Cardiac muscle cell (in vitro differentiated cells and primary cell): Measurements from ENCODE around the gene CNR2. TPM values are rescaled to one million over a fixed set of nuclear protein-coding genes. Genes with fewer than 3 reads are reported as not detected.

Source experiments
- DNase-seq, 2 donors: peaks; one replicate each; pipeline versions ENCODE4 v3.0.0 to v3.0.0-alpha.2; 2010 to 2017; ENCODE audit warnings: low read depth in 1 of 2, low spot score in 1 of 2
- H3K27ac ChIP-seq: fragments of 200-600 bp; sonication (generic); 2 replicates; pipeline ENCODE4 v1.5.1; 2016
- H3K27me3 ChIP-seq: fragments of 200-600 bp; sonication (generic); 2 replicates; pipeline ENCODE4 v1.6.0; 2016; ENCODE audit warnings: control low read depth
- H3K36me3 ChIP-seq: fragments of 200-600 bp; sonication (generic); 2 replicates; pipeline ENCODE4 v1.5.1; 2016; ENCODE audit warnings: control low read depth
- H3K4me1 ChIP-seq: fragments of 200-600 bp; sonication (generic); 2 replicates; pipeline ENCODE4 v1.8.1; 2017; ENCODE audit warnings: low read depth, mild to moderate bottlenecking, mixed run types
- H3K4me3 ChIP-seq: fragments of 200-600 bp; sonication (generic); 2 replicates; pipeline ENCODE4 v1.5.1; 2016; ENCODE audit warnings: mild to moderate bottlenecking
- H3K9me3 ChIP-seq: fragments of 200-600 bp; sonication (generic); 2 replicates; pipeline ENCODE4 v1.5.1; 2017; ENCODE audit warnings: low read depth, mild to moderate bottlenecking, control low read depth
- CTCF ChIP-seq: IDR thresholded peaks from 2 replicates; pipeline ENCODE4 v1.5.1; 2012; ENCODE audit warnings: low read depth, mild to moderate bottlenecking, low read length
- polyA plus RNA-seq: library from polyadenylated mRNA; unstranded; fragments of >200 nt; fragmentation: Nextera tagmentation; extraction: Ambion mirVana; gene quantifications from 2 replicates; pipeline ENCODE4 v1.2.1, GENCODE V29; 2016
- total RNA-seq: library from RNA; depleted of rRNA; stranded (reverse); fragments of >200 nt; gene quantifications from 2 replicates; pipeline ENCODE4 v1.2.3, GENCODE V29; 2016

The CNR2 gene
- total and polyA plus RNA-seq, 2 experiments from 2014 or later, result not detected

GRCh38 chr1:23930861-23931490 lies 17.8 kb upstream of the CNR2 start:
- DNase-seq, result peak in 1 of 2 donors; percentile 73
- Histone ChIP-seq H3K36me3 (no peaks in the 10 kb centered on the region), H3K27ac (no peak overlapping the region), H3K4me1 (no peaks in the 10 kb centered on the region), H3K9me3 (no peaks in the 10 kb centered on the region), H3K4me3 (no peak overlapping the region), H3K27me3 (no peaks in the 10 kb centered on the region)
- TF ChIP-seq CTCF, result no peak

- H3K4me3 ChIP-seq, result no peak overlapping the region
Observed at GRCh38 chr1:23930270-23930669, 17.1 kb upstream of the CNR2 start.

GRCh38 chr1:23928789-23929188 lies 15.6 kb upstream of the CNR2 start:
- no peak overlapping the region for H3K4me3 ChIP-seq
- no peak for DNase-seq
- H3K27me3 ChIP-seq, result no peaks in the 10 kb centered on the region
- no peak overlapping the region for H3K27ac ChIP-seq
- no peaks in the 10 kb centered on the region for H3K36me3 ChIP-seq
- no peak for TF ChIP-seq CTCF
- no peaks in the 10 kb centered on the region for H3K9me3 ChIP-seq
- H3K4me1 ChIP-seq, result no peaks in the 10 kb centered on the region

More at GRCh38 chr1:23930270-23930669, 17.1 kb upstream of the CNR2 start:
- TF ChIP-seq CTCF, result no peak
- no peaks in the 10 kb centered on the region for H3K36me3 ChIP-seq
- no peaks in the 10 kb centered on the region for H3K4me1 ChIP-seq
- H3K9me3 ChIP-seq, result no peaks in the 10 kb centered on the region
- H3K27ac ChIP-seq, result no peak overlapping the region
- no peak for DNase-seq
- H3K27me3 ChIP-seq, result no peaks in the 10 kb centered on the region

- no peaks in the 10 kb centered on the region for H3K36me3 ChIP-seq
- no peak for TF ChIP-seq CTCF
- no peak for DNase-seq
- no peak overlapping the region for H3K4me3 ChIP-seq
- no peaks in the 10 kb centered on the region for H3K9me3 ChIP-seq
- H3K27me3 ChIP-seq, result no peaks in the 10 kb centered on the region
- H3K27ac ChIP-seq, result no peak overlapping the region
- H3K4me1 ChIP-seq, result no peaks in the 10 kb centered on the region
Observed at GRCh38 chr1:23927097-23927496, 13.9 kb upstream of the CNR2 start.

- H3K27me3 ChIP-seq, result no peaks in the 10 kb centered on the region
- no peak for TF ChIP-seq CTCF
- DNase-seq, result no peak
- no peak overlapping the region for H3K4me3 ChIP-seq
- no peak overlapping the region for H3K27ac ChIP-seq
- H3K36me3 ChIP-seq, result no peaks in the 10 kb centered on the region
- H3K9me3 ChIP-seq, result no peaks in the 10 kb centered on the region
- H3K4me1 ChIP-seq, result peaks cover 7% of the 10 kb centered on the region
Observed at GRCh38 chr1:23925279-23925678, 12.1 kb upstream of the CNR2 start.
